Measurements from ENCODE around the gene SV2C. TPM values are rescaled to one million over a fixed set of nuclear protein-coding genes. Genes with fewer than 3 reads are reported as not detected.

The SV2C gene
- total and polyA plus RNA-seq, 2 of the 13 experiments (the other 11 are each of a cell fraction or from before 2014, with no cell fraction given): not detected

GRCh38 chr5:76379316-76379715 lies 296.1 kb downstream of the SV2C start (continued):
- TF ChIP-seq FOXP1 (IDR thresholded peaks at IDR 0.05): no peak
- TF ChIP-seq FOXP1 (CRISPR knock-in tag; IDR thresholded peaks at IDR 0.05): peak; percentile 61
- peak; percentile 19; the same call in 1 of the 2 replicates for TF ChIP-seq RARA (CRISPR knock-in tag; IDR thresholded peaks at IDR 0.05)
- TF ChIP-seq ZNF101 (CRISPR knock-in tag; IDR thresholded peaks at IDR 0.05; ENCODE audit: borderline replicate concordance, low read depth): no peak
- TF ChIP-seq ZNF276 (CRISPR knock-in tag; IDR thresholded peaks at IDR 0.05; ENCODE audit: low read depth): no peak
- TF ChIP-seq TFDP1 (CRISPR knock-in tag; IDR thresholded peaks at IDR 0.05; ENCODE audit: borderline replicate concordance): no peak
- peak; percentile 80; the same call in 1 of the 2 replicates for TF ChIP-seq ETV5 (CRISPR knock-in tag; IDR thresholded peaks at IDR 0.05; ENCODE audit: borderline replicate concordance)
- TF ChIP-seq ETV6 (CRISPR knock-in tag; conservative IDR thresholded peaks at IDR 0.05): no peak
- TF ChIP-seq ZSCAN12 (CRISPR knock-in tag; IDR thresholded peaks at IDR 0.05): no peak
- no peak for TF ChIP-seq TAF15 (IDR thresholded peaks at IDR 0.05; ENCODE audit: low read depth, low read length, poor library complexity, severe bottlenecking)
- no peak for TF ChIP-seq ZFP36L2 (CRISPR knock-in tag; IDR thresholded peaks at IDR 0.05)
- peak; percentile 29; the same call in 1 of the 2 replicates for TF ChIP-seq RXRB (CRISPR knock-in tag; IDR thresholded peaks at IDR 0.05; ENCODE audit: borderline replicate concordance)
- TF ChIP-seq AGO2 (optimal IDR thresholded peaks at IDR 0.05; ENCODE audit: low read depth, low read length): no peak
- no peak for TF ChIP-seq ZNF768 (CRISPR knock-in tag; IDR thresholded peaks at IDR 0.05)
- no peak for TF ChIP-seq MAF1 (CRISPR knock-in tag; IDR thresholded peaks at IDR 0.05; ENCODE audit: borderline replicate concordance)
- TF ChIP-seq ZNF800 (CRISPR knock-in tag; IDR thresholded peaks at IDR 0.05): no peak
- TF ChIP-seq ZFP37 (CRISPR knock-in tag; IDR thresholded peaks at IDR 0.05; ENCODE audit: borderline replicate concordance): no peak
- no peak for TF ChIP-seq PBX3 (CRISPR knock-in tag; IDR thresholded peaks at IDR 0.05; ENCODE audit: borderline replicate concordance)
- no peak for TF ChIP-seq HMGA1 (CRISPR knock-in tag; conservative IDR thresholded peaks at IDR 0.05)
- TF ChIP-seq ATM (IDR thresholded peaks at IDR 0.05; ENCODE audit: borderline replicate concordance): no peak
